GM18907 (cell line): ENCODE results near the gene CREB5.

Source experiments
- ATAC-seq: cut with Tn5 transposase; IDR thresholded peaks from one replicate; pipeline ENCODE4 v1.9.1; 2021; ENCODE audit warnings: mild to moderate bottlenecking, moderate library complexity; ENCODE audit not compliant: unreplicated experiment

The CREB5 gene

DNA sequence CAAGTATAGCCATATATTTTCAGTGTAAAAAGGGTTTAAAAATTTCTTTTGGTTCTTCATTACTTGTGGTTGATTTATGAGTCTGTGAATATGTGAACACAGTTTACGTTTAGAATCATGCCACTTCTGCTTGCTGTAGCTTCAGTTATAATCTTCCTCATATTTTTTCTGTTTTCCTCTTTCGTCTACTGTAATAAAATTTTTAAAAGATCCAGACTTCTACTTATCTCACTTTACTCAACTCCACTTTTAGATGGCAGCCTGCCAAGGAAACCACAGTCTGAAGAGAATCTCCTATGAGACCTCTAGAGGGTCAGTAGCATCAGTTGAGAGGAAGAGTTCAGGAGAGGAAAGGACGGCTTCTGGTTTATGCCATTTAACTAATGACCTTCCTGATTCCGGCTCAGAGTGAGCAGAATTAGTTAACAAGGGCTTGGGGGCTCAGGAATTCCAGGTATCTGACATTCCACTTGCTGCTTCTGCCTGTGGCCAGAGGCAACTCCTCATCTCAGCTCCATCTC is 21.4 kb downstream of the CREB5 start:
- no peak for ATAC-seq

- ATAC-seq = peak; percentile 57
These were observed 22.2 kb downstream of the CREB5 start for GRCh38 chr7:28434510-28434909.

DNA sequence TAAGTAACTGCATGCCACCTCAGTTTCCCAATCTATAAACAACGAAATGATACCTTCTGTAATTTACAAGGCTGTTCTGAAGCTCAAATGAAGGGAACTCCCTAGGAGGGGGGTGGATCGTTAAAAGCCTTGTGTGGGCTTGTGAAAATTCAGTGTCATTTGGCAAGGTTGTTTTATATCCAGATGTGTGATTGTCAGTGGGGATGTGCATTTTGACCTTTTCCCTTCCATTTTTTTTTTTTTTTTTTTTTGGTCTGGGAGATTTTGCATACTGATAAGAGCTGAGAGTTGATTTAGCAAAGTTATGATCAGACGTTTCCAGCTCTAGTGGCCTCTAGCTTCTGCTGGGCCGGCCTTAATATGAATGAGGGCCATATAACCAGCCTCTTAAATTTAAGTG is 22.8 kb downstream of the CREB5 start:
- no peak for ATAC-seq

DNA sequence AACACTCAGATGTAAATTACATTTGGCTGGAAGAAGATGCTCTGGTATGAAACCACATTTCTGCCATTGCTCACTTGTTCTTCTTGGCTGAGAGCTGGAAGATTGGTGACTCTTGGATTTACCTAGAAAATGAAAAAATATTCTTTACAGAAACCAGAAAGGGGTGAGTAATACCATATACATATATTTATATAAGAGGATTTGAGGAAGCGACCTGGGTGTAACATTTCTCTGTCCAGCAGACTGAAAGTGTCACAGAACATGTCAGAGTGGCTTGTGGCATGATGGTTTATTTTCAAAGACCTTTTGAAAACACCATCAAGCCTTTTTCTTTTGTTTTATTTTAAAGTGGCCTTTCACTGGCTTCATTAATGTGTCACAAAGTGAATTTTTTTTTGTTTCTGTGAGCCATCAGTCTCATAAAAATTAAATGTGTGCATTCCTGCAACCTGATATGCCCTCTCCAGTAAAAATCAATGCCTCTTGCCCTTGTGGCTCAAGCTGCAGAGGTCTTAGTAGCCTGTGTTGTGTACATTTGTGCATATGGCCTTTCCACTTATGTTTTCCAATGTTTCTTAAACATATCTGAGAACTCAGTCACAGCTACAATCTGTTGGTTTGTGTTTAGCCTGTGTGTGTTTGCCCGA is 23.5 kb downstream of the CREB5 start:
- ATAC-seq = no peak

DNA sequence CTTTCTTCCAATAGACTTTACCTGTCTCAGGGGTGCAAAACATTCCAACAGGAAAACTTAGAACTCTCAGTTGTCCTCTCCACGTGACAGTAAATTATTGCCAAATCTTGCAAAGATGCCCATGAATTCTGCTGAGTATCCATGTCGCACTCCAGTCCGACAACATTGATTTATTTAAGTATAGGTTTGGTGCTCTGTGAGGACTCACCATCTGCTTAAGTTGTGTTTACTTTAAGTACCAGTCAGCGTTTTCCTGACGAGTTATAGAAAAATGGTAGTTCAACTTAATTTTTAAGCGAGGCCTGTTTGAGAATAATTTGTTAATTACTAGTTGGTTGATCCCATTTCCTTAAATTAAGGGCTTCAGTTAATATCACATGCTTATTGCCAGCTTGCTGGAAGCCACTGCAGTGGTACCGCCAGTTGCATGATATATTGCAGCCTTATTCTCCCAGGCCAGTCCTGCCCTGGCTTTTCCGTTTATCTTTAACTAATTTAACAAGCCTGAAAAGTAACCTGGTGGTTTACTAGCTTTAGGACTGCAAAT is 27.8 kb downstream of the CREB5 start:
- ATAC-seq = no peak

DNA sequence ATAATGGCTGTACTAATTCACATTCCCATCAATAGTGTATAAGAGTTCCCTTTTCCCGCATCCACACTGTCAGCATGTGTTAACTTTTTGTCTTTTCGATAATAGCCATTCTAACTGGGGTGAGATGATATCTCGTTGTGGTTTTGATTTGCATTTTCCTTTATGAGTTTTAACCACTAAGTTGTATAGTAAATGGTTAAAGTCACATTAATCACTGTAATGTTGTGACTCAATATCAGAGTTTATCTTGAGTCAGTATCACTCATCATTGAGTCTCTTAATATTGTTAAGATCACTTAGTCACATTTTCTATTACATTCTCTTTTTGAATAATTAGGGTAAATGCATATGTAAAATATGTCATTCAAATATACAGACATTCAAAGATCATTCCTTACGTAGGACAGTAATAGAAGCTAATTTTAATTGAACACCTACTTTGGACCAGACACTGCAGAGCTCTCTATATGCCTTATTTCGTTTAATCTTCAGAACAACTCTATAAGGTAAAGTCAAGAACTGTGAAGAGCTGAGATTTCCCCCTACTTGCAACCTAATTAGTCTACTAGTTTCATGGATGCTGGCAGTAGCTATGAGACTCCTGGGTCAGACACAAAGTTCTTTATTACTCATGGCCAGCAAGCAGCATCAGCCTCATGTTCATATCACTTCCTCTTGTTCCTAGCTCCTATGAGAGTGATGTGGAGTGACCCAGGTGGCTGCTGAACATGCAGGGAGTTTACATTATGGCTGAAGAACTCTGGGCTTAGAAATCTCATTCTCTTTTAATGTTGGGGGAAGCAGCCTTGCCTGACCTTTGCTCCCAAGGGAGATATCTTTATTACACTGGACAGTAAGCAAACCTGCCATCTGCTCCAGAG is 30.5 kb downstream of the CREB5 start:
- no peak for ATAC-seq

GRCh38 chr7:28446131-28446530 is 33.8 kb downstream of the CREB5 start:
- ATAC-seq = no peak

DNA sequence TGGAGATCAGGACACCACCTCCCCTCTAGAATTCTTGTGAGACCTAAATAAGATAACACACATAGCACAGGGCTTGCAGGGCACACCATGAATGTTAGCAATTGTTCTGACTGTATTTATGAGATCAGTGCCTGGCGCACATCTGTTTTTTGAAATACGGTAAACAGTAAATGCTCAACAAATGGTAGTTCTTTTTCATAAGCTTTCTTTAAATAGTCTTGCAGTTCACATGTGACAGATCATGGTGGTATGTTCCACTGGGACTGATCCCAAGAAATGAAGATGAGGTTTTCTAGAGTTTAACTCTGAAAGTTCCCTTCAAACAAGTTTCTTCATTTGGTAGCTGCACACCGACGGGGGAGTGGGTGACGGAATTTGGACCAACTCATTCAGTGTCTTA is 34.8 kb downstream of the CREB5 start:
- ATAC-seq = no peak

- ATAC-seq = no peak
These were observed 36.4 kb downstream of the CREB5 start for GRCh38 chr7:28448708-28449107.

GRCh38 chr7:28452681-28453080 is 40.4 kb downstream of the CREB5 start:
- ATAC-seq = no peak

DNA sequence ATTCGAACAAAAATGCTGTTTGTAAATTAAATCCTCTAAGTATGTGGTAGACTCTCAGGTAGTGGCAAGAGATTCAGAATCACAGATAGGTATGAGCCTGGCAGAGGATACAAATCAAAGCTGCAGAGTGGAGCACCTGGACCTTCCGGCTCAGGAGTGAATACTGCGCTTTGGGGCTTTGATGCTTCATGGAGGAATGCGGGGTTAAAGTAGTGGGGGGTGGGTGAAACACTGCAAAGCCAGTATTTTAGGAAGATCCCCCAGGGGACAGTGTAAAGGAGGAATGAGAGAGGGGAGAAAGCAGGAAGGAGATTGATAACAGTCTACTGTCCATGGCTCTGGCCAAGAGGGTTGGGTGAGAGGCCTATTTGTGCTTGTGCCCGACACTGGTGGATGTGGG is 43.2 kb downstream of the CREB5 start:
- no peak for ATAC-seq

- ATAC-seq = no peak
These were observed 43.7 kb downstream of the CREB5 start for GRCh38 chr7:28456044-28456443.

GRCh38 chr7:28458732-28459131 is 46.4 kb downstream of the CREB5 start:
- ATAC-seq = no peak

- ATAC-seq = no peak
These were observed 47.0 kb downstream of the CREB5 start for GRCh38 chr7:28459306-28459705.

DNA sequence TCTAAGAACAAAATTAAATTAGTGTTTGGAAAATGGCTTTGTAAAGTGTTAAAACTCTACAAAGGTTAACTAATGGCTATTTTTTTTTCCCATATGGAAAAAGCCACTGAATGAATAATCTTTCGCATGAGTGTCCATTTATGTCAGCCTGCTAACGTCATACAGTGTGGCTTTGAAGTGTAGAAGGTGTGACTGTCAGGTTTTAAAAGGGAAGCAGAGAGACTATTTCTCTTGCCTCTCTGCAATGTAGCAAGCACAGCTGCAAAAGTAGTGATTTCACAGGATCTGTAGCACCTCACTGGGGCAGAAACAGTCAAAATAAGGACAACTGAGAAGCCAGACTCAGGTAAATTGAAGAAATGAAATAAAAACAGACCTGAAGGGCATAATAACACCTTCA is 53.4 kb downstream of the CREB5 start:
- no peak for ATAC-seq

DNA sequence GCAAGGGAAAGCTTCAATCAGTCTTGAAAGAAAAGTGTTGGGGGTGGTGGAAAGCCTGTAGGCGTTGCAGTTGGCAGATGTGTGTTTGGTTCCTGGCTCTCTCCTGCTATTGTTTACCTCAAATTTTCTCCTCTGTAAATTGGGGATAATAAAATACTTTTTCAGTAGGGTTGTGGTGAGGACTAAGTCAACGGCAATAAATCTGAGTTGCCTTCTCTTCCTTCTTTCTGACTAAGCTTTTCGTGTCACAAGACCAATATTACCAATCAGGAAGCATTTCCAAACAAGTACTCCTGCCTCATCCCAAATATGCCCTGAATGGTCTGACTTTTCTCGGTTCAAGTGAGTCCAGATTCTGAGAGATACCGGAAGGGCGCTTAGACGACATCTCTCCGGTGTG is 54.0 kb downstream of the CREB5 start:
- ATAC-seq = no peak

- ATAC-seq = no peak
These were observed 54.6 kb downstream of the CREB5 start for GRCh38 chr7:28466885-28467284.

DNA sequence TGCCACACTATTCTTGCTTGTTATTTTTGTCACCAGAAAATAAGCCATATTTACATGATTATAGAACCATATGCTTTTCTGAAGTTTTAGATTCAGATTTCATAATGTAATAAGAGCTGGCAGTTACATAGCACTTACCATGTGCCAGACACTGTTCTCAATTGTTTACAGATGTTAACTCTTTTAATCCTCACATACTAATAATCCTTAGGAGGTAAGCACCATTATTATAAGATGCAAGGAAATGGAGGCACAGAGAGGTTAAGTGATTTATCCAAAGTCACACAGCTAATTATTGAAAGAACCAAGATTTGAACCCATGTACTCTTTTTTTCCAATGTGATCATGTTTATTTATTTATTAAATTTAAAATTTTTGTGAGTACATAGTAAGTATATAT is 57.2 kb downstream of the CREB5 start:
- no peak for ATAC-seq

GRCh38 chr7:28470344-28470743 is 58.0 kb downstream of the CREB5 start:
- no peak for ATAC-seq

DNA sequence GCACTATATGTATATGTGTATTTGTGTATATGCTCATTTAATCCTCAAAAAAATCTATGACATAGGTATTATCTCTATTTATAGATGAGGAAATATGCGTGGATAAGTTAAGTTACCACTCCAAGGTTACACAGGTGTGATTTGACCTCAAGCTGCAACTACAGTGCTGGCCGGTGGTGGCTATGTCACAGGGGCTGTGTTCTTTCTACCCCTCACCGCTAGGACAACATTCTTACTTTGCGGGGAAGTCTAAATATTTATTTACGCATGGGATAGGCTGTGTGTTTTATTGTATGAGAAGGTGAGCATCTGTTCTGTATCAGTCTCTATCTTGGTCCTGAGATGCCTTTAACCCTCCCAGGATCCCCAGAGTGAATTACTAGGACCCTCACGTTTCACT is 60.0 kb downstream of the CREB5 start:
- ATAC-seq = no peak

GRCh38 chr7:28473571-28474281 is 61.4 kb downstream of the CREB5 start:
- no peak for ATAC-seq
